OCI-LY7 (cell line): ENCODE measurements around the gene CMSS1. TPM values are rescaled to one million over a fixed set of nuclear protein-coding genes. Genes with fewer than 3 reads are reported as not detected.

Experiments
- BruUV-seq: library from RNA; stranded (reverse); fragments of 400-500 nt; replicated peaks from 2 replicates; lab custom pipeline; 2021; lab: Mats Ljungman, UMichigan
- CTCF ChIA-PET: fragments of 300-600 bp; sonication (Branson Sonifier 250); formaldehyde crosslinking; loops from one replicate; lab custom pipeline; 2022; ENCODE audit warnings: antibody characterized with exemption; ENCODE audit not compliant: unreplicated experiment; lab: Charles Lee
- POLR2A ChIA-PET: fragments of 300-600 bp; sonication (Branson Sonifier 250); formaldehyde crosslinking; loops from one replicate; lab custom pipeline; 2022; ENCODE audit warnings: antibody characterized with exemption; lab: Charles Lee
- DNase-seq: peaks from one replicate; pipeline ENCODE4 v3.0.0-alpha.2; 2015; ENCODE audit warnings: low spot score
- H2AFZ ChIP-seq: fragments of 200-600 bp; sonication (generic), shearing (Covaris generic); 2 replicates; pipeline ENCODE4 v1.6.1; 2014; ENCODE audit warnings: mild to moderate bottlenecking, antibody characterized with exemption, low read length, moderate library complexity
- H3K27ac ChIP-seq: fragments of 200-600 bp; sonication (generic); 2 replicates; pipeline ENCODE4 v1.5.1; 2014; ENCODE audit warnings: mixed run types, low read depth, mild to moderate bottlenecking, moderate library complexity, low read length, inconsistent platforms; ENCODE audit not compliant: poor library complexity, severe bottlenecking
- H3K36me3 ChIP-seq: fragments of 200-600 bp; sonication (generic); 2 replicates; pipeline ENCODE4 v1.6.1; 2014; ENCODE audit warnings: mild to moderate bottlenecking, antibody characterized with exemption, low read length, moderate library complexity, mixed read lengths; ENCODE audit not compliant: insufficient read depth
- H3K4me1 ChIP-seq: fragments of 200-600 bp; sonication (generic); 2 replicates; pipeline ENCODE4 v1.5.1; 2014; ENCODE audit warnings: mild to moderate bottlenecking, low read length; ENCODE audit not compliant: insufficient read depth, poor library complexity, severe bottlenecking
- H3K4me2 ChIP-seq: fragments of 200-600 bp; sonication (generic); 2 replicates; pipeline ENCODE4 v1.6.1; 2014; ENCODE audit warnings: mild to moderate bottlenecking, low read length
- H3K4me3 ChIP-seq: fragments of 200-600 bp; sonication (generic); 2 replicates; pipeline ENCODE4 v1.5.1; 2014; ENCODE audit warnings: mild to moderate bottlenecking, low read depth, low read length; ENCODE audit not compliant: poor library complexity, severe bottlenecking
- H3K79me2 ChIP-seq: fragments of 200-600 bp; sonication (generic); 2 replicates; pipeline ENCODE4 v1.6.1; 2016; ENCODE audit warnings: low read depth, mild to moderate bottlenecking, low read length, moderate library complexity, mixed read lengths; ENCODE audit not compliant: insufficient read depth
- H3K9me2 ChIP-seq: fragments of 200-600 bp; sonication (generic); 2 replicates; pipeline ENCODE4 v1.6.1; 2016; ENCODE audit warnings: mild to moderate bottlenecking, low read length, mixed read lengths; ENCODE audit not compliant: insufficient read depth
- H3K9me3 ChIP-seq: fragments of 200-600 bp; sonication (generic); 2 replicates; pipeline ENCODE4 v1.6.1; 2014; ENCODE audit warnings: mild to moderate bottlenecking, mixed run types, low read length, mixed read lengths
- H4K20me1 ChIP-seq: fragments of 200-600 bp; sonication (generic); 2 replicates; pipeline ENCODE4 v1.6.1; 2014; ENCODE audit warnings: mild to moderate bottlenecking, antibody characterized with exemption, low read length, moderate library complexity, mixed read lengths; ENCODE audit not compliant: insufficient read depth
- EZH2phosphoT487 ChIP-seq: fragments of 200-600 bp; sonication (generic); IDR thresholded peaks from 2 replicates; pipeline ENCODE4 v1.6.1; 2018; ENCODE audit warnings: low read depth, borderline replicate concordance, mild to moderate bottlenecking, mixed run types, antibody characterized with exemption, low read length, moderate library complexity, mixed read lengths
- intact Hi-C: fragments of 100-400 bp; cut with micrococcal nuclease; formaldehyde crosslinking; loops from one replicate; pipeline ENCODE4 v1.10.0; 2022; ENCODE audit not compliant: unreplicated experiment
- total RNA-seq, 2 experiments: library from RNA; depleted of rRNA in 1 of 2; stranded (reverse); fragments of >200 nt in 1 of 2; shearing (Covaris generic) in 1 of 2; gene quantifications; 2 replicates each; pipeline ENCODE4 v1.2.3, GENCODE V29; 2014 to 2022
- TF ChIP-seq, protein P1 (sequence below): fragments of 200-600 bp; sonication (generic); conservative IDR thresholded peaks from 2 replicates; pipeline ENCODE4 v1.5.1; 2014; ENCODE audit warnings: mild to moderate bottlenecking, antibody characterized with exemption, low read length, moderate library complexity, mixed read lengths

Gene CMSS1
- total RNA-seq, 2 experiments from 2014 or later, result 25.7 to 46.6 TPM

- BruUV-seq, result no TSS peak
- DNase-seq, result no peak
- H3K79me2 ChIP-seq, result no peaks in the 10 kb centered on the region
- TF ChIP-seq EZH2phosphoT487, result no peak
- TF ChIP-seq, protein P1, sequence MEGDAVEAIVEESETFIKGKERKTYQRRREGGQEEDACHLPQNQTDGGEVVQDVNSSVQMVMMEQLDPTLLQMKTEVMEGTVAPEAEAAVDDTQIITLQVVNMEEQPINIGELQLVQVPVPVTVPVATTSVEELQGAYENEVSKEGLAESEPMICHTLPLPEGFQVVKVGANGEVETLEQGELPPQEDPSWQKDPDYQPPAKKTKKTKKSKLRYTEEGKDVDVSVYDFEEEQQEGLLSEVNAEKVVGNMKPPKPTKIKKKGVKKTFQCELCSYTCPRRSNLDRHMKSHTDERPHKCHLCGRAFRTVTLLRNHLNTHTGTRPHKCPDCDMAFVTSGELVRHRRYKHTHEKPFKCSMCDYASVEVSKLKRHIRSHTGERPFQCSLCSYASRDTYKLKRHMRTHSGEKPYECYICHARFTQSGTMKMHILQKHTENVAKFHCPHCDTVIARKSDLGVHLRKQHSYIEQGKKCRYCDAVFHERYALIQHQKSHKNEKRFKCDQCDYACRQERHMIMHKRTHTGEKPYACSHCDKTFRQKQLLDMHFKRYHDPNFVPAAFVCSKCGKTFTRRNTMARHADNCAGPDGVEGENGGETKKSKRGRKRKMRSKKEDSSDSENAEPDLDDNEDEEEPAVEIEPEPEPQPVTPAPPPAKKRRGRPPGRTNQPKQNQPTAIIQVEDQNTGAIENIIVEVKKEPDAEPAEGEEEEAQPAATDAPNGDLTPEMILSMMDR, result no peak
- no peak overlapping the region for H2AFZ ChIP-seq
- H3K4me3 ChIP-seq, result no peak overlapping the region
- H3K36me3 ChIP-seq, result no peaks in the 10 kb centered on the region
- no peaks in the 10 kb centered on the region for H3K9me2 ChIP-seq
- no peak overlapping the region for H3K27ac ChIP-seq
- no peaks in the 10 kb centered on the region for H3K4me1 ChIP-seq
- H3K9me3 ChIP-seq, result no peaks in the 10 kb centered on the region
- no peaks in the 10 kb centered on the region for H4K20me1 ChIP-seq
- CTCF ChIA-PET, result no interaction called here
- no peak overlapping the region for H3K4me2 ChIP-seq
- intact Hi-C loops, result no loop called here
- POLR2A ChIA-PET, result no interaction called here
These were observed 371.8 kb downstream of the CMSS1 start for GRCh38 chr3:100189444-100189964.

GRCh38 chr3:100195375-100195774 is 377.7 kb downstream of the CMSS1 start:
- TF ChIP-seq EZH2phosphoT487, result no peak
- TF ChIP-seq, protein P1, result no peak
- no TSS peak for BruUV-seq
- H3K4me3 ChIP-seq, result no peak overlapping the region
- no peaks in the 10 kb centered on the region for H4K20me1 ChIP-seq
- ChIA-PET POLR2A (interaction anchor here (0.6 kb wide), 1 partner anchor 592 kb away, joined by 3 read pairs; no protein-coding TSS in a partner anchor), CTCF (no interaction called here)
- intact Hi-C loops, result no loop called here
- H3K9me2 ChIP-seq, result no peaks in the 10 kb centered on the region
- H2AFZ ChIP-seq, result no peak overlapping the region
- H3K9me3 ChIP-seq, result no peaks in the 10 kb centered on the region
- DNase-seq, result no peak
- no peaks in the 10 kb centered on the region for H3K79me2 ChIP-seq
- H3K4me1 ChIP-seq, result no peaks in the 10 kb centered on the region
- no peaks in the 10 kb centered on the region for H3K36me3 ChIP-seq
- no peak overlapping the region for H3K27ac ChIP-seq
- H3K4me2 ChIP-seq, result no peak overlapping the region

GRCh38 chr3:100197876-100198275 is 380.2 kb downstream of the CMSS1 start:
- CTCF ChIA-PET, result no interaction called here
- H3K27ac ChIP-seq, result no peak overlapping the region
- DNase-seq, result no peak
- no peaks in the 10 kb centered on the region for H3K4me1 ChIP-seq
- H3K36me3 ChIP-seq, result no peaks in the 10 kb centered on the region
- H4K20me1 ChIP-seq, result no peaks in the 10 kb centered on the region
- no peak overlapping the region for H2AFZ ChIP-seq
- no TSS peak for BruUV-seq
- intact Hi-C loops, result no loop called here
- H3K4me2 ChIP-seq, result no peak overlapping the region
- no peak overlapping the region for H3K4me3 ChIP-seq
- no peak for TF ChIP-seq EZH2phosphoT487
- TF ChIP-seq, protein P1, result no peak
- no peaks in the 10 kb centered on the region for H3K9me2 ChIP-seq
- POLR2A ChIA-PET, result interaction anchor here (0.6 kb wide), 1 partner anchor 1909 kb away, joined by 3 read pairs; no protein-coding TSS in a partner anchor
- no peaks in the 10 kb centered on the region for H3K9me3 ChIP-seq
- no peaks in the 10 kb centered on the region for H3K79me2 ChIP-seq
